Lower leg skin (tissue), 3 donors: ENCODE results near the gene MGMT.

ENCODE experiments used
- CTCF ChIP-seq, 3 donors: fragments of 450-650 bp; IDR thresholded peaks; one replicate each; pipeline ENCODE4 v1.5.1; 2016; ENCODE audit warnings: antibody characterized with exemption in 3 of 3, mild to moderate bottlenecking in 3 of 3, moderate library complexity in 2 of 3
- POLR2A ChIP-seq, 2 donors: fragments of 450-650 bp; IDR thresholded peaks; one replicate each; pipeline ENCODE4 v1.6.1; 2016 to 2017; ENCODE audit warnings: antibody characterized with exemption in 2 of 2, mild to moderate bottlenecking in 1 of 2, moderate library complexity in 1 of 2

GRCh38 chr10:129670124-129670523, 203.1 kb downstream of the MGMT start:
- TF ChIP-seq POLR2A (IDR thresholded peaks at IDR 0.05) (no peak), CTCF (IDR thresholded peaks at IDR 0.05) (no peak)
